ENCODE measurements around the gene SLC10A7.

- TF ChIP-seq CTCF (conservative IDR thresholded peaks at IDR 0.05; ENCODE audit: low read depth, low read length), result no peak
- TF ChIP-seq EZH2 (IDR thresholded peaks at IDR 0.05; ENCODE audit: borderline replicate concordance, low read depth, low read length, poor library complexity, severe bottlenecking), result no peak
Measured at GRCh38 chr4:146285037-146285436, 236.7 kb downstream of the SLC10A7 start.
